CD14-positive monocyte (primary cell): ENCODE measurements around the gene LRP8. TPM values are rescaled to one million over a fixed set of nuclear protein-coding genes. Genes with fewer than 3 reads are reported as not detected.

Experiments used
- DNase-seq, 3 donors: peaks; one replicate each; pipeline ENCODE4 v3.0.0-alpha.2; 2011 to 2022
- H2AFZ ChIP-seq: 2 replicates; pipeline ENCODE4 v1.6.0; 2012; ENCODE audit warnings: mild to moderate bottlenecking, low read depth, low read length, inconsistent platforms; ENCODE audit not compliant: insufficient read depth, poor library complexity, severe bottlenecking
- H3K27ac ChIP-seq, 2 donors: 1 replicate in 1 of 2; 2 replicates in 1 of 2; pipeline ENCODE4 v1.5.1; 2012 to 2013; ENCODE audit warnings: low read length in 2 of 2, control low read depth in 1 of 2, inconsistent platforms in 1 of 2, low read depth in 1 of 2, mild to moderate bottlenecking in 1 of 2
- H3K27me3 ChIP-seq, 2 donors: one replicate each; pipeline versions ENCODE4 v1.6.0 to v1.6.1; 2011 to 2013; ENCODE audit warnings: low read length in 2 of 2; ENCODE audit not compliant: control insufficient read depth in 2 of 2, insufficient read depth in 2 of 2
- H3K36me3 ChIP-seq, 2 donors: replicated peaks in 1 of 2; 1 replicate in 1 of 2; 2 replicates in 1 of 2; pipeline versions ENCODE4 v1.5.1 to v1.6.1; 2012 to 2013; ENCODE audit warnings: low read length in 2 of 2, control low read depth in 1 of 2, inconsistent platforms in 1 of 2, mild to moderate bottlenecking in 1 of 2; ENCODE audit not compliant: insufficient read depth in 2 of 2, control insufficient read depth in 1 of 2
- H3K4me1 ChIP-seq, 2 donors: 1 replicate in 1 of 2; 2 replicates in 1 of 2; pipeline versions ENCODE4 v1.5.1 to v1.6.1; 2012 to 2013; ENCODE audit warnings: low read length in 2 of 2, control low read depth in 1 of 2, inconsistent platforms in 1 of 2, mild to moderate bottlenecking in 1 of 2, moderate library complexity in 1 of 2; ENCODE audit not compliant: insufficient read depth in 2 of 2, control insufficient read depth in 1 of 2
- H3K4me2 ChIP-seq: replicated peaks from 2 replicates; pipeline ENCODE3; 2012; ENCODE audit warnings: low read length, moderate library complexity, mild to moderate bottlenecking; ENCODE audit not compliant: poor library complexity, severe bottlenecking; ENCODE audit errors: extremely low read depth
- H3K4me3 ChIP-seq, 3 experiments: fragments of 200-600 bp in 1 of 3; sonication (generic) in 1 of 3; replicated peaks in 1 of 3; 1 replicate in 2 of 3; 2 replicates in 1 of 3; pipeline ENCODE4 v1.5.1; 2011 to 2013; ENCODE audit warnings: low read length in 3 of 3, mild to moderate bottlenecking in 3 of 3, control low read depth in 2 of 3, low read depth in 2 of 3, inconsistent platforms in 1 of 3, moderate library complexity in 1 of 3
- H3K79me2 ChIP-seq: 2 replicates; pipeline ENCODE4 v1.6.0; 2012; ENCODE audit warnings: mild to moderate bottlenecking, control low read depth, inconsistent platforms, low read length, moderate library complexity; ENCODE audit not compliant: insufficient read depth
- H3K9ac ChIP-seq: 2 replicates; pipeline ENCODE4 v1.6.0; 2017; ENCODE audit warnings: low read length, mild to moderate bottlenecking; ENCODE audit not compliant: insufficient read depth, poor library complexity, severe bottlenecking
- H3K9me3 ChIP-seq, 2 donors: replicated peaks in 1 of 2; 1 replicate in 1 of 2; 2 replicates in 1 of 2; pipeline versions ENCODE4 v1.5.1 to v1.6.1; 2012 to 2013; ENCODE audit warnings: low read length in 2 of 2, control low read depth in 1 of 2; ENCODE audit not compliant: control insufficient read depth in 1 of 2, insufficient read depth in 1 of 2
- H4K20me1 ChIP-seq: 2 replicates; pipeline ENCODE4 v1.6.0; 2012; ENCODE audit warnings: mild to moderate bottlenecking, low read length, control low read depth, moderate library complexity; ENCODE audit not compliant: insufficient read depth
- H3K27ac Mint-ChIP-seq, 7 donors: one replicate each; pipeline ENCODE4 v1.8.0; 2020; ENCODE audit warnings: mild to moderate bottlenecking in 7 of 7, mixed read lengths in 7 of 7, moderate library complexity in 6 of 7, inconsistent platforms in 2 of 7
- H3K27me3 Mint-ChIP-seq, 3 donors: one replicate each; pipeline ENCODE4 v1.8.0; 2021 to 2022; ENCODE audit warnings: low read depth in 3 of 3, mild to moderate bottlenecking in 3 of 3, mixed read lengths in 3 of 3, moderate library complexity in 3 of 3, inconsistent platforms in 1 of 3
- H3K36me3 Mint-ChIP-seq, 2 donors: one replicate each; pipeline ENCODE4 v1.8.0; 2020; ENCODE audit warnings: mixed read lengths in 2 of 2, inconsistent platforms in 1 of 2, mild to moderate bottlenecking in 1 of 2
- H3K4me1 Mint-ChIP-seq: one replicate; pipeline ENCODE4 v1.8.0; 2020; ENCODE audit warnings: mild to moderate bottlenecking, mixed read lengths
- H3K4me3 Mint-ChIP-seq, 2 donors: one replicate each; pipeline ENCODE4 v1.8.0; 2020; ENCODE audit warnings: mild to moderate bottlenecking in 2 of 2, mixed read lengths in 2 of 2, moderate library complexity in 1 of 2
- H3K9me3 Mint-ChIP-seq, 7 donors: one replicate each; pipeline ENCODE4 v1.8.0; 2020 to 2022; ENCODE audit warnings: mixed read lengths in 7 of 7, mild to moderate bottlenecking in 6 of 7, moderate library complexity in 6 of 7, inconsistent platforms in 2 of 7
- CTCF ChIP-seq: fragments of 200-600 bp; IDR thresholded peaks from one replicate; pipeline ENCODE4 v1.8.0; 2022; ENCODE audit warnings: antibody characterized with exemption, mild to moderate bottlenecking
- WGBS: methylation state at CpG from one replicate; pipeline ENCODE4 v1.1.5; 2013; ENCODE audit warnings: missing lambda C conversion rate; ENCODE audit not compliant: insufficient coverage; 5-methylcytosine and 5-hydroxymethylcytosine counted together
- intact Hi-C, 2 donors: fragments of 100-400 bp; cut with micrococcal nuclease; formaldehyde crosslinking; loops; one replicate each; pipeline versions ENCODE4 v1.15.0 to v1.15.1; 2023
- polyA plus RNA-seq, 3 donors: library from polyadenylated mRNA; depleted of rRNA in 1 of 3; unstranded in 2 of 3; stranded (reverse) in 1 of 3; fragments of 300-500 nt in 2 of 3; fragments of >200 nt in 1 of 3; fragmentation: Illumina TruSeq in 2 of 3; gene quantifications; 1 replicate in 2 of 3; 2 replicates in 1 of 3; pipeline ENCODE4 v1.2.3, GENCODE V29; 2012 to 2021

The LRP8 gene
- polyA plus RNA-seq, 3 donors, result 0.76 to 11.3 (median 0.95) TPM

- Histone ChIP-seq H3K9ac (no peak overlapping the region), H3K4me3 (no peak overlapping the region), H2AFZ (no peak overlapping the region), H3K4me1 (no peaks in the 10 kb centered on the region), H3K79me2 (peaks cover 17% of the 10 kb centered on the region), H3K27ac (no peak overlapping the region), H3K9me3 (no peaks in the 10 kb centered on the region), H3K36me3 (peaks cover 6 to 38% of the 10 kb centered on the region in 2 donors), H3K4me2 (no peak overlapping the region), H4K20me1 (no peaks in the 10 kb centered on the region), H3K27me3 (no peaks in the 10 kb centered on the region)
- DNase-seq, result no peak
- intact Hi-C loops, result loop anchor here in 1 of 2 donors (5.0 kb wide), 1 partner anchor 384 kb away; no protein-coding TSS in a partner anchor
- 100% methylated on average over 4 of the region's 8 CpGs for WGBS
- peaks cover 16 to 57% of the 10 kb centered on the region in 2 donors for H3K36me3 Mint-ChIP-seq
- no peaks in the 10 kb centered on the region for H3K27me3 Mint-ChIP-seq
- H3K27ac Mint-ChIP-seq, result no peak overlapping the region
- H3K9me3 Mint-ChIP-seq, result no peaks in the 10 kb centered on the region
- H3K4me3 Mint-ChIP-seq, result no peak overlapping the region
- no peaks in the 10 kb centered on the region for H3K4me1 Mint-ChIP-seq
- no peak for TF ChIP-seq CTCF
These were observed 19.4 kb downstream of the LRP8 start for GRCh38 chr1:53308506-53308905.

GRCh38 chr1:53307037-53307436, 20.8 kb downstream of the LRP8 start:
- Histone ChIP-seq H3K4me3 (no peak overlapping the region), H2AFZ (no peak overlapping the region), H3K36me3 (peaks cover 6 to 27% of the 10 kb centered on the region in 2 donors), H3K79me2 (peaks cover 24% of the 10 kb centered on the region), H3K27me3 (no peaks in the 10 kb centered on the region), H4K20me1 (no peaks in the 10 kb centered on the region), H3K4me1 (no peaks in the 10 kb centered on the region), H3K9ac (no peak overlapping the region), H3K9me3 (no peaks in the 10 kb centered on the region), H3K4me2 (no peak overlapping the region), H3K27ac (no peak overlapping the region)
- no peak for DNase-seq
- 100% methylated on average over 4 of the region's 4 CpGs for WGBS
- no peak for TF ChIP-seq CTCF
- Mint-ChIP-seq H3K27me3 (no peaks in the 10 kb centered on the region), H3K4me3 (no peak overlapping the region), H3K27ac (peak overlapping the region in 3 of 7 donors; percentile 4 to 74 (median 52)), H3K36me3 (peaks cover 14 to 52% of the 10 kb centered on the region in 2 donors), H3K9me3 (no peaks in the 10 kb centered on the region), H3K4me1 (no peaks in the 10 kb centered on the region)
- intact Hi-C loops, result loop anchor here in 1 of 2 donors (5.0 kb wide), 1 partner anchor 385 kb away; no protein-coding TSS in a partner anchor
